HT1080 (cell line): ENCODE results near the gene EXO5. TPM values are rescaled to one million over a fixed set of nuclear protein-coding genes. Genes with fewer than 3 reads are reported as not detected.
"Not testable (repeated sequence)": the region's sequence is repeated elsewhere in the genome, so short reads cannot be mapped to it uniquely, and the experiment has no call there.

Experiments
- DNase-seq: peaks from one replicate; pipeline ENCODE4 v3.0.0-alpha.2; 2015; ENCODE audit warnings: low read depth
- small RNA-seq: library from RNA; depleted of rRNA; stranded (forward); fragments of <200 nt; gene quantifications from one replicate; pipeline ENCODE3, GENCODE V24; 2014
- total RNA-seq: library from RNA; depleted of rRNA; stranded (reverse); fragments of >200 nt; shearing (Covaris generic); gene quantifications from 2 replicates; pipeline ENCODE4 v1.2.3, GENCODE V29; 2014; rRNA removed

Gene EXO5
- total RNA-seq, 1 experiment from 2014 or later, result 5.2 TPM

GRCh38 chr1:40553017-40553416, 44.5 kb downstream of the EXO5 start:
- no peak for DNase-seq

GRCh38 chr1:40554807-40555206, 46.2 kb downstream of the EXO5 start:
- not testable (repeated sequence) for DNase-seq

- DNase-seq, result no peak
These were observed 47.6 kb downstream of the EXO5 start for GRCh38 chr1:40556121-40556520.

GRCh38 chr1:40558241-40558640, 49.7 kb downstream of the EXO5 start:
- DNase-seq, result not testable (repeated sequence)

- no peak for DNase-seq
These were observed 53.6 kb downstream of the EXO5 start for GRCh38 chr1:40562185-40562584.

- no peak for DNase-seq
These were observed 54.7 kb downstream of the EXO5 start for GRCh38 chr1:40563266-40563665.

GRCh38 chr1:40564506-40564905, 55.9 kb downstream of the EXO5 start:
- DNase-seq, result no peak

GRCh38 chr1:40564913-40565312, 56.3 kb downstream of the EXO5 start:
- DNase-seq, result no peak

Small RNA genes lying within 50 kb of the gene (small RNA-seq; reads per million reads assigned to genes)
- gene AL356379.1, result not detected

Other genes starting within 250 kb of the EXO5 start
- 0.07 and 0.43 TPM in 2 replicates for gene COL9A2, start 191.5 kb upstream of the EXO5 start, total RNA-seq
- 19.1 and 23.2 TPM in 2 replicates for gene SMAP2, start 135.0 kb upstream of the EXO5 start, total RNA-seq
- gene ZFP69B, start 58.3 kb upstream of the EXO5 start, total RNA-seq, result 4.0 and 5.0 TPM in 2 replicates
- 4.0 and 4.5 TPM in 2 replicates for gene ZFP69, start 31.5 kb upstream of the EXO5 start, total RNA-seq
- 5.5 and 5.8 TPM in 2 replicates for gene ZNF684, start 22.9 kb downstream of the EXO5 start, total RNA-seq
- 0.23 and 0.57 TPM in 2 replicates for gene RIMS3, start 156.9 kb downstream of the EXO5 start, total RNA-seq
- gene NFYC, start 182.9 kb downstream of the EXO5 start, total RNA-seq, result 35.8 and 54.1 TPM in 2 replicates